Measurements from ENCODE around the gene CAVIN3.
A peak's percentile ranks its signal among the peaks of the same experiment; 100 is the strongest.

Gene CAVIN3

GRCh38 chr11:6320411-6321155 lies at the start of gene CAVIN3:
Gene CAVIN3, minus strand, starts transcription at chr11:6320501. Its CDS starts 25 bp downstream, at chr11:6320476.
- DNase-seq (ENCODE audit: low read depth in 2 of 2), result peak; percentile 83 to 85

GRCh38 chr11:6365659-6366058 lies 45.4 kb upstream of the CAVIN3 start:
- no peak for DNase-seq (ENCODE audit: low read depth in 2 of 2)

GRCh38 chr11:6362873-6363678 lies 42.8 kb upstream of the CAVIN3 start:
- peak; percentile 57 to 60 for DNase-seq (ENCODE audit: low read depth in 2 of 2)

- no peak for DNase-seq (ENCODE audit: low read depth in 2 of 2)
Measured at GRCh38 chr11:6362185-6362872, 42.0 kb upstream of the CAVIN3 start.

GRCh38 chr11:6360183-6360582 lies 39.9 kb upstream of the CAVIN3 start:
- no peak for DNase-seq (ENCODE audit: low read depth in 2 of 2)

GRCh38 chr11:6357222-6357621 lies 36.9 kb upstream of the CAVIN3 start:
- peak; percentile 44 to 61 for DNase-seq (ENCODE audit: low read depth in 2 of 2)

- no peak for DNase-seq (ENCODE audit: low read depth in 2 of 2)
Measured at GRCh38 chr11:6356503-6357055, 36.3 kb upstream of the CAVIN3 start.

GRCh38 chr11:6354651-6355485 lies 34.6 kb upstream of the CAVIN3 start:
- DNase-seq (ENCODE audit: low read depth in 2 of 2), result no peak

- DNase-seq (ENCODE audit: low read depth in 2 of 2), result peak; percentile 21 to 31
Measured at GRCh38 chr11:6353367-6353987, 33.2 kb upstream of the CAVIN3 start.

GRCh38 chr11:6351782-6352382 lies 31.6 kb upstream of the CAVIN3 start:
- DNase-seq (ENCODE audit: low read depth in 2 of 2), result peak; percentile 21 to 30

- no peak for DNase-seq (ENCODE audit: low read depth in 2 of 2)
Measured at GRCh38 chr11:6350486-6350885, 30.2 kb upstream of the CAVIN3 start.

GRCh38 chr11:6350043-6350442 lies 29.7 kb upstream of the CAVIN3 start:
- no peak for DNase-seq (ENCODE audit: low read depth in 2 of 2)

GRCh38 chr11:6345366-6345765 lies 25.1 kb upstream of the CAVIN3 start:
- no peak for DNase-seq (ENCODE audit: low read depth in 2 of 2)

- DNase-seq (ENCODE audit: low read depth in 2 of 2), result no peak
Measured at GRCh38 chr11:6336293-6336692, 16.0 kb upstream of the CAVIN3 start.

- DNase-seq (ENCODE audit: low read depth in 2 of 2), result no peak
Measured at GRCh38 chr11:6334806-6335205, 14.5 kb upstream of the CAVIN3 start.

- no peak for DNase-seq (ENCODE audit: low read depth in 2 of 2)
Measured at GRCh38 chr11:6333095-6333494, 12.8 kb upstream of the CAVIN3 start.

GRCh38 chr11:6332066-6332465 lies 11.8 kb upstream of the CAVIN3 start:
- no peak for DNase-seq (ENCODE audit: low read depth in 2 of 2)

GRCh38 chr11:6328321-6328720 lies 8.0 kb upstream of the CAVIN3 start:
- no peak for DNase-seq (ENCODE audit: low read depth in 2 of 2)

- DNase-seq (ENCODE audit: low read depth in 2 of 2), result no peak
Measured at GRCh38 chr11:6327806-6328205, 7.5 kb upstream of the CAVIN3 start.

- no peak for DNase-seq (ENCODE audit: low read depth in 2 of 2)
Measured at GRCh38 chr11:6326985-6327384, 6.7 kb upstream of the CAVIN3 start.
